Fibroblast of lung (primary cell): Measurements from ENCODE around the gene LZTS2.

Experiments used
- EZH2 ChIP-seq: IDR thresholded peaks from 2 replicates; pipeline ENCODE4 v1.5.1; 2012; ENCODE audit warnings: low read length, control low read depth, mild to moderate bottlenecking; ENCODE audit errors: missing control alignments
- TF ChIP-seq, protein P1 (sequence below), 2 donors: IDR thresholded peaks in 1 of 2; conservative IDR thresholded peaks in 1 of 2; 1 replicate in 1 of 2; 2 replicates in 1 of 2; pipeline ENCODE4 v1.5.1; 2011 to 2012; ENCODE audit warnings: low read length in 2 of 2, control low read depth in 1 of 2, inconsistent platforms in 1 of 2, low read depth in 1 of 2, mild to moderate bottlenecking in 1 of 2

DNA sequence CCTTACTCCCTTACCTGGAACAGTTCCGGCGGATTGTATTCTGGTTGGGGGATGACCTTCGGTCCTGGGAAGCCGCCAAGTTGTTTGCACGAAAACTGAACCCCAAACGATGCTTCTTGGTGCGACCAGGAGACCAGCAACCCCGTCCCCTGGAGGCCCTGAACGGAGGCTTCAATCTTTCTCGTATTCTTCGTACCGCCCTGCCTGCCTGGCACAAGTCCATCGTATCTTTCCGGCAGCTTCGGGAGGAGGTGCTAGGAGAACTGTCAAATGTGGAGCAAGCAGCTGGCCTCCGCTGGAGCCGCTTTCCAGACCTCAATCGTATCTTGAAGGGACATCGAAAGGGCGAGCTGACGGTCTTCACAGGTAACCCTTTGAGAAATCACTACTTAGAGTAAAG lies 10.5 kb upstream of the LZTS2 start:
- no peak for TF ChIP-seq EZH2
- TF ChIP-seq, protein P1, sequence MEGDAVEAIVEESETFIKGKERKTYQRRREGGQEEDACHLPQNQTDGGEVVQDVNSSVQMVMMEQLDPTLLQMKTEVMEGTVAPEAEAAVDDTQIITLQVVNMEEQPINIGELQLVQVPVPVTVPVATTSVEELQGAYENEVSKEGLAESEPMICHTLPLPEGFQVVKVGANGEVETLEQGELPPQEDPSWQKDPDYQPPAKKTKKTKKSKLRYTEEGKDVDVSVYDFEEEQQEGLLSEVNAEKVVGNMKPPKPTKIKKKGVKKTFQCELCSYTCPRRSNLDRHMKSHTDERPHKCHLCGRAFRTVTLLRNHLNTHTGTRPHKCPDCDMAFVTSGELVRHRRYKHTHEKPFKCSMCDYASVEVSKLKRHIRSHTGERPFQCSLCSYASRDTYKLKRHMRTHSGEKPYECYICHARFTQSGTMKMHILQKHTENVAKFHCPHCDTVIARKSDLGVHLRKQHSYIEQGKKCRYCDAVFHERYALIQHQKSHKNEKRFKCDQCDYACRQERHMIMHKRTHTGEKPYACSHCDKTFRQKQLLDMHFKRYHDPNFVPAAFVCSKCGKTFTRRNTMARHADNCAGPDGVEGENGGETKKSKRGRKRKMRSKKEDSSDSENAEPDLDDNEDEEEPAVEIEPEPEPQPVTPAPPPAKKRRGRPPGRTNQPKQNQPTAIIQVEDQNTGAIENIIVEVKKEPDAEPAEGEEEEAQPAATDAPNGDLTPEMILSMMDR (conservative IDR thresholded peaks at IDR 0.05 in 1 of 2, IDR thresholded peaks at IDR 0.05 in 1 of 2; ENCODE audit: low read depth in 1 of 2, low read length in 2 of 2), result no peak
